ENCODE data around the gene TARS1.

DNA sequence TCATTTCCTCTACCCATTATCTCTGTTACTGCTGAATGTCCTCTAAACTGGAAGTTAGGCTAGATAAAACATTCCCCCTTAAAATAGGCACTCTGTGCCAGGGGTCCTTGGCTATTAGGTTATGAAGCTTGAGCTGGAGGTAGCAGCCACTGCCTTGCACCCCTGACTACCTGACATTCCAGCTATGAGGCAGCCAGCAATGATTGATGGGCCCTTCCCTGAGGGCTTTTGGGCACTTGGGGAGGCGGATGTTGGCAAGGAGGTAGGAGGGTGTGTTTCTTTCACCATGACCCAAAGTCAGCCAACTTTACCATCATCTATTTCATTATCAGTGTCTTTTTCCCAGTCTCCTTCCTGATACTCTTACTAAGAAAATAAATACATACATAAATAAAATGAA is 17.1 kb downstream of the TARS1 start:
- TF ChIP-seq, protein P1, sequence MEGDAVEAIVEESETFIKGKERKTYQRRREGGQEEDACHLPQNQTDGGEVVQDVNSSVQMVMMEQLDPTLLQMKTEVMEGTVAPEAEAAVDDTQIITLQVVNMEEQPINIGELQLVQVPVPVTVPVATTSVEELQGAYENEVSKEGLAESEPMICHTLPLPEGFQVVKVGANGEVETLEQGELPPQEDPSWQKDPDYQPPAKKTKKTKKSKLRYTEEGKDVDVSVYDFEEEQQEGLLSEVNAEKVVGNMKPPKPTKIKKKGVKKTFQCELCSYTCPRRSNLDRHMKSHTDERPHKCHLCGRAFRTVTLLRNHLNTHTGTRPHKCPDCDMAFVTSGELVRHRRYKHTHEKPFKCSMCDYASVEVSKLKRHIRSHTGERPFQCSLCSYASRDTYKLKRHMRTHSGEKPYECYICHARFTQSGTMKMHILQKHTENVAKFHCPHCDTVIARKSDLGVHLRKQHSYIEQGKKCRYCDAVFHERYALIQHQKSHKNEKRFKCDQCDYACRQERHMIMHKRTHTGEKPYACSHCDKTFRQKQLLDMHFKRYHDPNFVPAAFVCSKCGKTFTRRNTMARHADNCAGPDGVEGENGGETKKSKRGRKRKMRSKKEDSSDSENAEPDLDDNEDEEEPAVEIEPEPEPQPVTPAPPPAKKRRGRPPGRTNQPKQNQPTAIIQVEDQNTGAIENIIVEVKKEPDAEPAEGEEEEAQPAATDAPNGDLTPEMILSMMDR (IDR thresholded peaks at IDR 0.05): no peak
- no peak for TF ChIP-seq POLR2A (IDR thresholded peaks at IDR 0.05)

Measured in adrenal gland (tissue), 5 donors.